ENCODE data around the gene EXOC1. TPM values are rescaled to one million over a fixed set of nuclear protein-coding genes. Genes with fewer than 3 reads are reported as not detected.
A peak's percentile ranks its signal among the peaks of the same experiment; 100 is the strongest.
"Not testable (repeated sequence)": the region's sequence is repeated elsewhere in the genome, so short reads cannot be mapped to it uniquely, and the experiment has no call there.

The EXOC1 gene
- total RNA-seq, 1 donor from 2014 or later: 27.3 TPM

DNA sequence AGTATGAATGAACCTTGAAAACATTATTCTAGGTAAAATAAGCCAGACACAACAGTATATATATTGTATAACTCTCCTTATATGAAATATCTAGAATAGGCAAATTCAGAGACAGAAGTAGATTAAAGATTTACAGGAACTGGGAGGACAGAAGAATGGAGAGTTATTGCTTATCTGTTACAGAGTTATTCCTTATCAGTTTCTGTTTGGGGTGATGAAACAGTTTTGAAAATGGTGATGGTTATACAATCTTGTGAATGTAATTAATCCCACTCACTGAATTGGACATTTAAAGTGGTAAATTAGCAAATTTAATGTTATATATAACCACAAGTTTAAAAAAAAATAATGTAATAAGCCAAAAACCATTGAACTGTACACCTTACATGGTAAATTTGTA is 14.5 kb upstream of the EXOC1 start:
- H3K27ac Mint-ChIP-seq (ENCODE audit: unreplicated experiment): no peak overlapping the region
- TF ChIP-seq, protein P1, sequence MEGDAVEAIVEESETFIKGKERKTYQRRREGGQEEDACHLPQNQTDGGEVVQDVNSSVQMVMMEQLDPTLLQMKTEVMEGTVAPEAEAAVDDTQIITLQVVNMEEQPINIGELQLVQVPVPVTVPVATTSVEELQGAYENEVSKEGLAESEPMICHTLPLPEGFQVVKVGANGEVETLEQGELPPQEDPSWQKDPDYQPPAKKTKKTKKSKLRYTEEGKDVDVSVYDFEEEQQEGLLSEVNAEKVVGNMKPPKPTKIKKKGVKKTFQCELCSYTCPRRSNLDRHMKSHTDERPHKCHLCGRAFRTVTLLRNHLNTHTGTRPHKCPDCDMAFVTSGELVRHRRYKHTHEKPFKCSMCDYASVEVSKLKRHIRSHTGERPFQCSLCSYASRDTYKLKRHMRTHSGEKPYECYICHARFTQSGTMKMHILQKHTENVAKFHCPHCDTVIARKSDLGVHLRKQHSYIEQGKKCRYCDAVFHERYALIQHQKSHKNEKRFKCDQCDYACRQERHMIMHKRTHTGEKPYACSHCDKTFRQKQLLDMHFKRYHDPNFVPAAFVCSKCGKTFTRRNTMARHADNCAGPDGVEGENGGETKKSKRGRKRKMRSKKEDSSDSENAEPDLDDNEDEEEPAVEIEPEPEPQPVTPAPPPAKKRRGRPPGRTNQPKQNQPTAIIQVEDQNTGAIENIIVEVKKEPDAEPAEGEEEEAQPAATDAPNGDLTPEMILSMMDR (conservative IDR thresholded peaks at IDR 0.05): no peak
- H3K9me3 Mint-ChIP-seq: peaks cover 5% of the 10 kb centered on the region
- H3K36me3 Mint-ChIP-seq (ENCODE audit: low read depth): no peaks in the 10 kb centered on the region
- DNase-seq (ENCODE audit: low read depth, low spot score): no peak
- peaks cover 6% of the 10 kb centered on the region for H3K4me1 Mint-ChIP-seq
- H3K27me3 Mint-ChIP-seq (ENCODE audit: low read depth): peaks cover 7% of the 10 kb centered on the region
- no peak overlapping the region for H3K4me3 Mint-ChIP-seq

DNA sequence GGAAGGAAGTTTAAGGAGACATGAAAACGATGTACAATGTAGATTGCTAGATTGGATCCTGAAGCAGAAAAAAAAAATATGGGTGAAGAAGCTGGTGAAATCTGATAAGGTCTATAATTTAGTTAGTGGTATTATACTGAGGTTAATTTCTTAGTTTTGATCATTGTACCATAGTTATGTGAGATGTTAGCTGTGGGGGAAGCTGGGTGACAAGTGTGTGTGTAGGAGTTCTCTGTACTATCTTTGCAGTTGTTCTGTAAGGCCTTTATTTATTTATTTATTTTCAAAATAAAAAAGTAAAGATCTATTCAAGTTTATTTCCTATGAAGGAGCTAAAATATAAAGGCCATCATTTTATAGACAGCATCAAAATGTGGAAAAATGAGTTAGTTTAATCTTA is 12.5 kb upstream of the EXOC1 start:
- no peak overlapping the region for H3K27ac Mint-ChIP-seq (ENCODE audit: unreplicated experiment)
- H3K9me3 Mint-ChIP-seq: peaks cover 2% of the 10 kb centered on the region
- peaks cover 2% of the 10 kb centered on the region for H3K27me3 Mint-ChIP-seq (ENCODE audit: low read depth)
- peaks cover 6% of the 10 kb centered on the region for H3K4me1 Mint-ChIP-seq
- peak overlapping the region; percentile 78 for H3K4me3 Mint-ChIP-seq
- no peak for DNase-seq (ENCODE audit: low read depth, low spot score)
- TF ChIP-seq, protein P1 (conservative IDR thresholded peaks at IDR 0.05): no peak
- H3K36me3 Mint-ChIP-seq (ENCODE audit: low read depth): no peaks in the 10 kb centered on the region

DNA sequence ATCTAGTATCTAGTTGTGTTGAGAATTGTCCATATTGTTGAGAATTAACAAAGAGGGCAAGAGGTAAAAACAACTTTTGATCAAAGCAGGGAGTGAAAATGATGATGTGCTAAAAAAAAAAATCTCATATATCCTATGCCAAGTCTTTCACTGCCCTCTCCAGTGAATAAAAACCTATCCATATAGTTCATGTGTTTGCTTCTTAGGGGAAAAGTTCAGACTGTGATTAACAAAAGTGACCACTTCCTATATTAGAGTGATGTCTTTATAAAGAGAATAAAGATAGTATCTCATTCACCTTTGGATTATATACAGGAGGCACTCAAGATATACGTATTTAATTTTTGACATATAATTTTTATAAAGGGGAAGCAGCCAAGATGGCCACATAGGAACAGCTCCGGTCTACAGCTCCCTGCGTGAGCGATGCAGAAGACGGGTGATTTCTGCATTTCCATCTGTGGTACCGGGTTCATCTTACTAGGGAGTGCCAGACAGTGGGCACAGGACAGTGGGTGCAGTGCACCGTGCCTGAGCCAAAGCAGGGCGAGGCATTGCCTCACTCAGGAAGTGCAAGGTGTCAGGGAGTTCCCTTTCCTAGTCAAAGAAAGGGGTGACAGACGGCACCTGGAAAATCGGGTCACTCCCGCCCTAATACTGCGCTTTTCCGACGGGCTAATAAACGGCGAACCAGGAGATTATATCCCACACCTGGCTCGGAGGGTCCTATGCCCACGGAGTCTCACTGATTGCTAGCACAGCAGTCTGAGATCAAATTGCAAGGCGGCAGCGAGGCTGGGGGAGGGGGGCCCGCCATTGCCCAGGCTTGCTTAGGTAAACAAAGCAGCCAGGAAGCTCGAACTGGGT is 11.8 kb upstream of the EXOC1 start:
- peak overlapping the region; percentile 78 for H3K4me3 Mint-ChIP-seq
- not testable (repeated sequence) for H3K36me3 Mint-ChIP-seq (ENCODE audit: low read depth); H3K27me3 Mint-ChIP-seq (ENCODE audit: low read depth); H3K9me3 Mint-ChIP-seq; H3K4me1 Mint-ChIP-seq; DNase-seq (ENCODE audit: low read depth, low spot score)
- H3K27ac Mint-ChIP-seq (ENCODE audit: unreplicated experiment): peak overlapping the region; percentile 93

DNA sequence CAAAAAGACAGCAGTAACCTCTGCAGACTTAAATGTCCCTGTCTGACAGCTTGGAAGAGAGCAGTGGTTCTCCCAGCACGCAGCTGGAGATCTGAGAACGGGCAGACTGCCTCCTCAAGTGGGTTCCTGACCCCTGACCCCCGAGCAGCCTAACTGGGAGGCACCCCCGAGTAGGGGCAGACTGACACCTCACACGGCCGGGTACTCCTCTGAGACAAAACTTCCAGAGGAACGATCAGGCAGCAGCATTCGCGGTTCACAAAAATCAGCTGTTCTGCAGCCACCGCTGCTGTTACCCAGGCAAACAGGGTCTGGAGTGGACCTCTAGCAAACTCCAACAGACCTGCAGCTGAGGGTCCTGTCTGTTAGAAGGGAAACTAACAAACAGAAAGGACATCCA is 11.1 kb upstream of the EXOC1 start:
- not testable (repeated sequence) for H3K9me3 Mint-ChIP-seq; DNase-seq (ENCODE audit: low read depth, low spot score); H3K27ac Mint-ChIP-seq (ENCODE audit: unreplicated experiment)

DNA sequence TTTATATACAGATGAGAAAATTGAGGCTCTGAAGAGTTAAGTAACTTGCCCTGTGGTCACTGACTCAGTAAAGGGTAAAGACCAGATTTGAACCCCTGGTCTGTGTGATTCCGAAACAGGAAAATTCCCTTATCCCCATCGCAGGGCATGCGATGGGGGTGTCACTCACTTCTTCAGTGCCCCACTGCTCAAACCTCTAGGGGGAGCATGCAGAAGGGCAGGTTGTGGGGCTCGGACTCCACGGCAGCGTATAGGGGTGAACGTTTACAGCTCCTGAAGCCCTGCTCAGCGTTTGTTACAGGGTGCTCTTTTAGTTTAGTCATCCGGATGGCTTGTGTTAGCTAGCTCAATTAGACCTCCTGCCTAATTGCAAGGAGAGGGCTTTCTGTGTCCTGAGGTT is 3.7 kb upstream of the EXOC1 start:
- Mint-ChIP-seq H3K4me1 (no peaks in the 10 kb centered on the region), H3K4me3 (no peak overlapping the region), H3K27ac (ENCODE audit: unreplicated experiment) (no peak overlapping the region), H3K9me3 (peaks cover 5% of the 10 kb centered on the region), H3K36me3 (ENCODE audit: low read depth) (peaks cover 4% of the 10 kb centered on the region), H3K27me3 (ENCODE audit: low read depth) (peaks cover 48% of the 10 kb centered on the region)
- TF ChIP-seq, protein P1 (conservative IDR thresholded peaks at IDR 0.05): no peak
- no peak for DNase-seq (ENCODE audit: low read depth, low spot score)

More for the DNA sequence above, 11.1 kb upstream of the EXOC1 start:
- not testable (repeated sequence) for H3K27me3 Mint-ChIP-seq (ENCODE audit: low read depth); H3K36me3 Mint-ChIP-seq (ENCODE audit: low read depth); H3K4me1 Mint-ChIP-seq
- peak overlapping the region; percentile 44 for H3K4me3 Mint-ChIP-seq

DNA sequence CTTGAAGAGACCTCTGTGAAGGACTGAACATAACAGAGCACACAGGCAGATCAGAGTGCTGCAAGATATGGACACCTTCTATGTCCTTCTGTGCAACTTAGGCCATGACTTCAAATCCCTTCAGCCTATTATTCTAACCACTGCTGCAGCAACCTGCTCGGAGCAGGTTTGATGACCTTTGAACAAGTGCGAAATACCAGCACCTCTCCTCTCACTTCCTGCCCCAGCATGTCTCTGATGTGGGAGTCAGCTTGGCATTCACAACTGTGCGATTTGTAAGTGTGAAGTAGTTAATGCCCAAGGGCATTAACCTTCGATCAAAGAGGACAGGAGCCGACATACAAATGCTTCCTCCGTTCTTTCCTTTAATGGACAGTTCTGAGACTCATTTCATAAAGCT is 1.6 kb upstream of the EXOC1 start:
- H3K27me3 Mint-ChIP-seq (ENCODE audit: low read depth): peaks cover 48% of the 10 kb centered on the region
- H3K4me1 Mint-ChIP-seq: no peaks in the 10 kb centered on the region
- H3K9me3 Mint-ChIP-seq: peaks cover 5% of the 10 kb centered on the region
- DNase-seq (ENCODE audit: low read depth, low spot score): no peak
- TF ChIP-seq, protein P1 (conservative IDR thresholded peaks at IDR 0.05): no peak
- no peak overlapping the region for H3K27ac Mint-ChIP-seq (ENCODE audit: unreplicated experiment)
- H3K36me3 Mint-ChIP-seq (ENCODE audit: low read depth): peaks cover 4% of the 10 kb centered on the region
- H3K4me3 Mint-ChIP-seq: no peak overlapping the region

Data from neural crest cell (in vitro differentiated cells).